Activated CD4-positive, alpha-beta T cell treated with anti-CD3 and anti-CD28 coated beads for 36 hours (primary cell): ENCODE results near the gene APBA3. TPM values are rescaled to one million over a fixed set of nuclear protein-coding genes. Genes with fewer than 3 reads are reported as not detected.

Source experiments
- ATAC-seq: fragments of 200-7000 bp; cut with Tn5 transposase; one replicate; pipeline ENCODE4 v1.10.0; 2021; ENCODE audit warnings: mild to moderate bottlenecking, moderate library complexity
- CTCF ChIA-PET: fragments of 350-600 bp; sonication (Branson Sonifier 250); formaldehyde crosslinking; loops from one replicate; lab custom pipeline; 2021; ENCODE audit warnings: antibody characterized with exemption; lab: Charles Lee
- POLR2A ChIA-PET: fragments of 350-600 bp; sonication (Branson Sonifier 250); formaldehyde crosslinking; loops from one replicate; lab custom pipeline; 2021; ENCODE audit warnings: antibody characterized with exemption, inconsistent platforms; lab: Charles Lee
- DNase-seq: peaks from one replicate; pipeline ENCODE4 v3.0.0-alpha.2; 2020
- H3K27ac Mint-ChIP-seq: one replicate; pipeline ENCODE4 v1.8.0; 2021; ENCODE audit warnings: mixed read lengths
- H3K27me3 Mint-ChIP-seq: one replicate; pipeline ENCODE4 v1.8.0; 2021; ENCODE audit warnings: mixed read lengths
- H3K36me3 Mint-ChIP-seq: one replicate; pipeline ENCODE4 v1.8.0; 2021; ENCODE audit warnings: low read depth, mixed read lengths
- H3K4me1 Mint-ChIP-seq: one replicate; pipeline ENCODE4 v1.8.0; 2021; ENCODE audit warnings: mixed read lengths
- H3K4me3 Mint-ChIP-seq: one replicate; pipeline ENCODE4 v1.8.0; 2021; ENCODE audit warnings: mild to moderate bottlenecking, moderate library complexity, mixed read lengths
- H3K9me3 Mint-ChIP-seq: one replicate; pipeline ENCODE4 v1.8.0; 2021; ENCODE audit warnings: low read depth, mixed read lengths
- intact Hi-C, 2 experiments: fragments of 100-400 bp; cut with DNase I in 1 of 2; cut with micrococcal nuclease in 1 of 2; formaldehyde crosslinking; loops; one replicate each; pipeline versions ENCODE4 v1.14.2 to v1.15.1; 2022 to 2024; cut with DNase I, micrococcal nuclease
- total RNA-seq, 2 experiments: library from RNA; stranded (reverse); gene quantifications; one replicate each; pipeline ENCODE4 v1.2.3, GENCODE V29; 2021

APBA3 gene
- total RNA-seq, 2 experiments from 2014 or later: 29.8 to 37.1 TPM

DNA sequence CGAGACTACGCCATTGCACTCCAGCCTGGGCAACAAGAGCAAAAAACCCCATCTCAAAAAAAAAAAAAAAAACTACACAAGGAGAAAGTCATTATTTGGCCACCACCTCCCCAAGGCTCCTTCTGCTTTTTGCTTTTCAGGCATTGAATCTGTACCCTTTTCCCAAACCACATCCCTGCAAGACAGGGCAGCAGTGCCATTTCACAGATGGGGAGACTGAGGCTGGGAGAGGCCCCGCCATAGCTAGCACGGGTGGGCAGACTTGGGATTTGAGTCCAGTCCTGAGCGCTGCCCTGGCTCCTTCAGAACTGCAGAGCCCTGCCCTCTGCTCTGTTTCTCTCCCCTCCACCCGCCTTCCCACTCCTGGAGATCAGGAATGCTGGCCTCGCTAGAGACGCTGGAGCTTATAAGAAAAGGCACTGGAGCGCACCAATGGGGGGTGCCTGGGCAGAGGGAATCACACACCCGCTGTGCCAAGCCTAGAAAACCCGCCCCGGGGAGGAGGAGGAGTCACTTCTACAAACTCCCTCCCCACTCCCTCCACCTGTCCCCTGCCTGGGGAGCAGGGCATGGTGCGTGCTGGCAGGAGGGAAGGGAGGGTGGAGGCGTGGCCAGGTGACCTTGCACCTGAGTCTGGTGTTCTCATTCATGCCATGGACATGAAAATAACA is 35.7 kb downstream of the APBA3 start:
- ATAC-seq: no peak
- peaks cover 13% of the 10 kb centered on the region for H3K4me1 Mint-ChIP-seq
- no peaks in the 10 kb centered on the region for H3K36me3 Mint-ChIP-seq
- CTCF ChIA-PET: no interaction called here
- intact Hi-C loops: no loop called here
- H3K9me3 Mint-ChIP-seq: no peaks in the 10 kb centered on the region
- H3K4me3 Mint-ChIP-seq: no peak overlapping the region
- peaks cover 4% of the 10 kb centered on the region for H3K27me3 Mint-ChIP-seq
- DNase-seq: no peak
- POLR2A ChIA-PET: no interaction called here
- H3K27ac Mint-ChIP-seq: no peak overlapping the region

- H3K36me3 Mint-ChIP-seq: no peaks in the 10 kb centered on the region
- ChIA-PET POLR2A (no interaction called here), CTCF (interaction anchor here (0.7 kb wide), 1 partner anchor 257 kb away, joined by 4 read pairs; no protein-coding TSS in a partner anchor)
- no peak for ATAC-seq
- peaks cover 4% of the 10 kb centered on the region for H3K27me3 Mint-ChIP-seq
- DNase-seq: no peak
- H3K4me1 Mint-ChIP-seq: peaks cover 13% of the 10 kb centered on the region
- no peak overlapping the region for H3K4me3 Mint-ChIP-seq
- H3K9me3 Mint-ChIP-seq: no peaks in the 10 kb centered on the region
- H3K27ac Mint-ChIP-seq: no peak overlapping the region
- intact Hi-C loops: no loop called here
These were observed 36.4 kb downstream of the APBA3 start for GRCh38 chr19:3725121-3725520.

- Mint-ChIP-seq H3K4me3 (no peak overlapping the region), H3K9me3 (no peaks in the 10 kb centered on the region), H3K4me1 (peaks cover 13% of the 10 kb centered on the region), H3K27ac (no peak overlapping the region), H3K27me3 (peaks cover 4% of the 10 kb centered on the region), H3K36me3 (no peaks in the 10 kb centered on the region)
- DNase-seq (no peak), ATAC-seq (no peak)
- POLR2A ChIA-PET: interaction anchor here (0.8 kb wide), 1 partner anchor 89 kb away, joined by 3 read pairs; no protein-coding TSS in a partner anchor
- intact Hi-C loops: no loop called here
- CTCF ChIA-PET: no interaction called here
These were observed 37.6 kb downstream of the APBA3 start for GRCh38 chr19:3723883-3724282.

- H3K36me3 Mint-ChIP-seq: no peaks in the 10 kb centered on the region
- DNase-seq (no peak), ATAC-seq (no peak)
- no peak overlapping the region for H3K4me3 Mint-ChIP-seq
- H3K9me3 Mint-ChIP-seq: no peaks in the 10 kb centered on the region
- peaks cover 4% of the 10 kb centered on the region for H3K27me3 Mint-ChIP-seq
- POLR2A ChIA-PET: interaction anchor here (0.5 to 0.8 kb wide), 2 partner anchors 89 to 515 kb away, joined by 3 read pairs; no protein-coding TSS in a partner anchor
- CTCF ChIA-PET: no interaction called here
- intact Hi-C loops: no loop called here
- peaks cover 10% of the 10 kb centered on the region for H3K4me1 Mint-ChIP-seq
- H3K27ac Mint-ChIP-seq: no peak overlapping the region
These were observed 38.4 kb downstream of the APBA3 start for GRCh38 chr19:3723110-3723488.

DNA sequence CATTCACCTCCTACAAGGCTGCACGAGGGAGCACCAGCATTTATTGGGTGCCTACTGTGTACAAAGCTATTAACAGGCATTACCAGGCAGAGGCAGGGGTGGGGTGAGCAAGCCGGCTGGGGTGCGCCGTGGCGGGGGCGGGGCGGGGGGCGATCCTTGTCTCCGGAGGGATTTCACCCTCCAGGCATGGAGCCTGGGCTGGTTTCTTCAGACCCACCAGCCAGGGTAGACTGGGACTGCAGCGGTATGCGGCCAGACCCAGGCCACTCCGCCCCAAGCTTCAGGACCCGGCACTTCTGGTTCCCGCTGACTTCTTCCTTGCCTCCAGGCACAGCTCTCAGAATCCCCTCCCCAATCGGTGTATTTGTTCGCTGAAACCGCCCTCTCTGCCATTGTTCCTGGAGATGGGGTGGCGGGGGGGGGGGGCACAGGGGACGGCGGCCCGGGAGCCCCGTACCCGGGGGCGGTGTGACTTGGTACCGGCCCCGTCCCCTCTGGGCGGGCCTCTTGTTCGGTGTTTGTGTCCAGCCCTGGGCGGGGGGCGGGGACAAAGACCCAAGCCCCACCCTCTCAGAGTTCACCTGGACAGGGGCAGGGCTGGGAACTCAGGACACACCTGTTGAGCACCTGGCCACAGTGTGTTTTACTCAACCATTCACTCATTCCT is 38.9 kb downstream of the APBA3 start:
- H3K4me3 Mint-ChIP-seq: peak overlapping the region; percentile 13
- DNase-seq (no peak), ATAC-seq (no peak)
- H3K27ac Mint-ChIP-seq: no peak overlapping the region
- no peaks in the 10 kb centered on the region for H3K9me3 Mint-ChIP-seq
- peaks cover 10% of the 10 kb centered on the region for H3K4me1 Mint-ChIP-seq
- no peaks in the 10 kb centered on the region for H3K36me3 Mint-ChIP-seq
- POLR2A ChIA-PET: interaction anchor here (0.5 kb wide), 1 partner anchor 516 kb away, joined by 3 read pairs; no protein-coding TSS in a partner anchor
- peaks cover 4% of the 10 kb centered on the region for H3K27me3 Mint-ChIP-seq
- intact Hi-C loops: no loop called here
- CTCF ChIA-PET: interaction anchor here (0.6 to 1.4 kb wide), 2 partner anchors 33 to 49 kb away, joined by 3 to 5 read pairs; no protein-coding TSS in a partner anchor

DNA sequence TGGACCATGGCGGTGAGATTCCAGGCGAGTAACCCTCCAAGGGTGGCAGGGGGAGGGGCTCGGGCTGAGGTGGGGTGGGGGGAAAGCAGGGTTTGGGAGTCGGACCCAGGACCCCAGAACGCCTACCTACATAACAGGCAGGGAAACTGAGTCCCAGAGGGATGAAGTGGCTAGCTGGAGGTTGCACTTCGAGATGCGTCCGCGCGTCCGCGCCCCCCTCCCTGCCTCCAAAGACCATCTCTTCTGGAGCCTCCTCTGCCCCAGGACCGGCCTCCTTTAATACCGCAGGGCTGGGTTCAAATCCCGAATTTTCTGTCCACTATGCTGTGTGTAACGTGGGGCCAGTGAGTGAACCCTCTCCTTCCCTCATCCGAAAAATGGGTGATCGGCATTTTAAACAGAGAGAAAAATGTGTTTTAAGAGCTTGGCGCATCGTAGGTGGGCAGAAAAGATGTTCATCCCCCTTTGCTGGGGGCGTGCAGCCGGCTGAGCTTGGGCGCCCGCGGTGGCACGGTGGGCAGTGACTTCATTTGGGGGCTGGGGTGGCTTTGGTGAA is 39.5 kb downstream of the APBA3 start:
- intact Hi-C loops: loop anchor here in 1 of 2 experiments (1.0 to 2.0 kb wide), 5 partner anchors 39 to 165 kb away; partner anchors contain the start of genes APBA3, HMG20B and MFSD12
- DNase-seq (no peak), ATAC-seq (no peak)
- POLR2A ChIA-PET: interaction anchor here (0.6 kb wide), 1 partner anchor 165 kb away, joined by 3 read pairs; no protein-coding TSS in a partner anchor
- H3K27ac Mint-ChIP-seq: no peak overlapping the region
- peaks cover 4% of the 10 kb centered on the region for H3K27me3 Mint-ChIP-seq
- no peaks in the 10 kb centered on the region for H3K36me3 Mint-ChIP-seq
- CTCF ChIA-PET: interaction anchor here (0.6 to 1.4 kb wide), 2 partner anchors 32 to 48 kb away, joined by 3 to 5 read pairs; no protein-coding TSS in a partner anchor
- peak overlapping the region; percentile 13 for H3K4me3 Mint-ChIP-seq
- H3K4me1 Mint-ChIP-seq: peaks cover 10% of the 10 kb centered on the region
- H3K9me3 Mint-ChIP-seq: no peaks in the 10 kb centered on the region

DNA sequence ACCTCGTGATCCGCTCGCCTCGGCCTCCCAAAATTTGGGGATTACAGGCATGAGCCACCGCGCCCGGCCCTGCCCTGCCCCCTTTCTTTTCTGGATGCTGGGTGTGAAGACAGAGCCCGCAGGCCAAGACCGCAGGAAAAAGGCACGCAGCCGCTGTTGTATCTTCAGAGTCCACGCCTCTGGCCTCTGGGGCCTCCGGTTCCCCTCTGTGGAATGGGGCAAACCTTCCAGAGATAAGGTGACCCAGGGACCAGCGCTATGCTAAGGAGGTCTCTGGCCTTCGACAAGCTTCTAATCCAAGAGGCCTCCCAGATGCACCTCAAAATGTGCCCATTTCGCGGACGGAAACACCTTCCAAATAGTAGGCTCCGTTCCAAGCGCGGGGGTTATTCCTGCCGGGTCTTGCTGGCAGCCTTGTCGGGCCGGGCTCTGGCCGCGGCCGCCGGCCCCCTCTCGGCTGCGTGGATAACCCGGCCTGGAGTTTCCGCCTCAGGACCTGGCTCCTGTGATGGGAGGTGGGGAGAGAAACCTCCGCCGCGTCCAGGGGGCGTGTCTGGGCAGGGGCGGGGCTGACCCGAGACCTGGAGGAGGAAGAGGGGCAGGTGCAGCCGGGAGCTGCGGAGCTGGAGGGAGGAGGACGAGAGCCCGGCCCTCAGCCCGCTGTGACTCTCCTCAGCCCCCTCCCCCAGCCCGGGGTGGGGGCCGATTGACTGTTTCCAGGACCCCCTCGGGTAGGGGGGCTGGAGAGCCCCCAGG is 40.2 kb downstream of the APBA3 start:
- DNase-seq (peak; percentile 92), ATAC-seq (peak; percentile 94)
- H3K4me1 Mint-ChIP-seq: peaks cover 10% of the 10 kb centered on the region
- H3K4me3 Mint-ChIP-seq: peak overlapping the region; percentile 13
- intact Hi-C loops: loop anchor here in 1 of 2 experiments (1.0 to 2.0 kb wide), 5 partner anchors 39 to 164 kb away; partner anchors contain the start of genes APBA3, HMG20B and MFSD12
- peaks cover 4% of the 10 kb centered on the region for H3K27me3 Mint-ChIP-seq
- POLR2A ChIA-PET: interaction anchor here (0.6 kb wide), 1 partner anchor 165 kb away, joined by 3 read pairs; no protein-coding TSS in a partner anchor
- no peaks in the 10 kb centered on the region for H3K36me3 Mint-ChIP-seq
- CTCF ChIA-PET: interaction anchor here (0.6 to 1.4 kb wide), 4 partner anchors 31 to 266 kb away, joined by 3 to 5 read pairs (median 4); no protein-coding TSS in a partner anchor
- H3K27ac Mint-ChIP-seq: no peak overlapping the region
- H3K9me3 Mint-ChIP-seq: no peaks in the 10 kb centered on the region

- DNase-seq: no peak
- no peak overlapping the region for H3K27ac Mint-ChIP-seq
- H3K36me3 Mint-ChIP-seq: no peaks in the 10 kb centered on the region
- intact Hi-C loops: loop anchor here in 1 of 2 experiments (2.0 kb wide), 1 partner anchor 40 kb away; the partner anchor contains the start of gene APBA3
- peaks cover 10% of the 10 kb centered on the region for H3K4me1 Mint-ChIP-seq
- no peak overlapping the region for H3K4me3 Mint-ChIP-seq
- ChIA-PET POLR2A (no interaction called here), CTCF (interaction anchor here (0.7 to 2.4 kb wide), 5 partner anchors 9 to 267 kb away, joined by 3 to 12 read pairs (median 4); partner anchors contain the start of gene TJP3)
- ATAC-seq: no peak
- H3K27me3 Mint-ChIP-seq: peaks cover 4% of the 10 kb centered on the region
- no peaks in the 10 kb centered on the region for H3K9me3 Mint-ChIP-seq
These were observed 41.1 kb downstream of the APBA3 start for GRCh38 chr19:3720349-3720917.

- ChIA-PET CTCF (interaction anchor here (0.7 to 2.4 kb wide), 5 partner anchors 8 to 76 kb away, joined by 3 to 12 read pairs (median 4); partner anchors contain the start of gene TJP3), POLR2A (no interaction called here)
- no peak overlapping the region for H3K27ac Mint-ChIP-seq
- H3K27me3 Mint-ChIP-seq: peaks cover 4% of the 10 kb centered on the region
- no peaks in the 10 kb centered on the region for H3K9me3 Mint-ChIP-seq
- no peaks in the 10 kb centered on the region for H3K36me3 Mint-ChIP-seq
- intact Hi-C loops: loop anchor here in 1 of 2 experiments (2.0 kb wide), 1 partner anchor 41 kb away; the partner anchor contains the start of gene APBA3
- H3K4me3 Mint-ChIP-seq: no peak overlapping the region
- peaks cover 10% of the 10 kb centered on the region for H3K4me1 Mint-ChIP-seq
- ATAC-seq: no peak
- DNase-seq: no peak
These were observed 41.6 kb downstream of the APBA3 start for GRCh38 chr19:3719868-3720267.

DNA sequence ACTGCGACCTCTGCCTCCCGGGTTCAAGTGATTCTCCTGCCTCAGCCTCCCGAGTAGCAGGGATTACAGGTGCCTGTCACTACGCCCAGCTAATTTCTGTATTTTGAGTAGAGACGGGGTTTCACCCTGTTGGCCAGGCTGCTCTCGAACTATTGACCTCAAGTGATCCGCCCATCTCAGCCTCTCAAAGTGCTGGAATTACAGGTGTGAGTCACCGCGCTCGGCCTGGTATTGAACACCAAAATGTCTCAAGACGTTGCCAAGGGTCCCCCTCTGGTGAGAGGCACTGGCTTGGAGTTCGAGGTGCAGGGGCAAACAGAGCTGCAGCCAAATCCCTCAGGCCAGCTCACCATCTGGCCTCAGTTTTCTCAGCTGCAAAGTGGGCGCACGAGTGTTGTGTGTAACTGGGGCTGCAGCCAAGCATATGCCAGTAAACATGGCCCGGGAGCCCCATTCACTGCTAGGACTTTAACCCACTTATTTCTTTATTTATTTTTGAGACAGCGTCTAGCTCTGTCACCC is 45.3 kb downstream of the APBA3 start:
- Mint-ChIP-seq H3K27me3 (no peaks in the 10 kb centered on the region), H3K27ac (no peak overlapping the region)

More for the DNA sequence above, 45.3 kb downstream of the APBA3 start:
- no peaks in the 10 kb centered on the region for H3K36me3 Mint-ChIP-seq
- H3K4me3 Mint-ChIP-seq: no peak overlapping the region
- CTCF ChIA-PET: no interaction called here
- DNase-seq (no peak), ATAC-seq (no peak)
- peaks cover 2% of the 10 kb centered on the region for H3K4me1 Mint-ChIP-seq
- no peaks in the 10 kb centered on the region for H3K9me3 Mint-ChIP-seq
- intact Hi-C loops: no loop called here
- POLR2A ChIA-PET: no interaction called here
